ENCODE data around the gene TSPAN18.

Gene TSPAN18, protein sequence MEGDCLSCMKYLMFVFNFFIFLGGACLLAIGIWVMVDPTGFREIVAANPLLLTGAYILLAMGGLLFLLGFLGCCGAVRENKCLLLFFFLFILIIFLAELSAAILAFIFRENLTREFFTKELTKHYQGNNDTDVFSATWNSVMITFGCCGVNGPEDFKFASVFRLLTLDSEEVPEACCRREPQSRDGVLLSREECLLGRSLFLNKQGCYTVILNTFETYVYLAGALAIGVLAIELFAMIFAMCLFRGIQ

DNA sequence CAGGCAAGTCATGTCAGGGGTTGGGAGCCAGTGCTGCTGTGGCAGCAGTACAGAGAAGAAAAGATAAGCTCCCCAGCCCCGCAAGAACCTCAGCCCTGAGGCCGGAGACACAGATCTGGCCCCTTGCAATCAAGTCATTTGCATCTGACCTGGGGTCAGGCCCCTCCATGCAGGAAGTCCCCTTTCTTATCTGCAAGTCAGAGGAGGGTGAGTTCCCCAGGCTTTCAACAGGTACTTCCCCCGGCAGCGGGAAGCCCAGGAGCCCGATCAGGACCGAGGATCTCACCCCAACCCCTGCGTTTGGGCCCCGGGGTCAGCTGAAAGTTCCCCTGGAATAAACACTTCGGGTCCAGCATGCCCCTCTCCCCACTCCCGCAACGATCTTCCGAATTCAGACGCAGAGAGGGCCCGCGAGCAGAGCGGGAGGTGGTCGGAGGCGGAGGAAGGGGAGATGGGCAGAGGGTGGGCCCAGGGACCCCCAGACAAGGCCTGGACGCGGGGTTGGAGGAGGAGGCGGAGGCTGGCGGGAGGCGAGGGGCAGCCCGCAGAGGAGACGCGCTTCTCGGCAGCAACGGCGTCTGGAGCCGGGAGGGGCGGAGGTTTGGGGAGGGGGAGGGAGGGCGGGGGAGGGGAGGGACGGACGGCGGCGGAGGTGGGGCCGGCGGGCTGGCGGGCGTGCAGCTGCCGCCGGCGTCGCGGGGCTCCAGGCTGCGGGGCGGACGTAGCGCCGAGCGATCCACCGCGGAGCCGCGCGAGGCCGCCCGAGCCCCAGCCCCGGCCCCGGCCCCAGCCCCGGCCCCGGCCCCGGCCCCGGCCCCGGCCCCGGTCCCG is at the start of gene TSPAN18:
TSS of gene TSPAN18 (plus strand) at position 680 of the 831 bp plus-strand sequence. CDS start 179,455 bp downstream, outside the sequence.
- no peak for DNase-seq (ENCODE audit: low read depth, low spot score)

DNA sequence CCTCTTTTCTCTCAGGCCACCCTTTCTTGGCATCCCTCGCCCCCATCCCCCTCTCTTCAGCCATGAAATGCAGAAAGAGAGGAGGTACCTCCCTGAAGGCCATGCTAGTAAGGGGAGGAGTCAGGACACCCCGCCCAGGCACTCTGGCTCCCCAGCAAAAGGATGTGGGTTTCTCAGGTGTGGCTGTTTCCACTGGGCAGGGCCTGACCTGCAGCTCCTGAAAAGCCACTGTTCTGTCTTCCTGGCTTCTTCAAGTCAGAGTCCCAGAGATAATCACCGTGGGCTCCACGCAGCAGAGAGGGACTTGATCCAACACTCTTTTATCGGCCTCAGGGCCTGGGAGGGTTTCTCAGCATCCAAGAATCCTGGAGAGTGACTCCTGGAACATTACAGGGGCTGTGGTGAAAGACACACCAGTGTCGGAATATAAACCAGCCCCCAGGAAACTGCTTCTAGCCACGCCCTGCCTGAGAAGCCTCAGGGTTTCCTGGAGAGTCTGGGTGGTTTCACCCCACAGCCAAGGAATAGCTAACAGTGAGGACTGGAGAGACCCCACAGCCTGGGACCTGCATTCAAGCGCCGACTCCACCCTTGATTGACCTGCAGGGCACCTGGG is 45.7 kb upstream of the TSPAN18 start:
- no peak for DNase-seq (ENCODE audit: low read depth, low spot score)

DNA sequence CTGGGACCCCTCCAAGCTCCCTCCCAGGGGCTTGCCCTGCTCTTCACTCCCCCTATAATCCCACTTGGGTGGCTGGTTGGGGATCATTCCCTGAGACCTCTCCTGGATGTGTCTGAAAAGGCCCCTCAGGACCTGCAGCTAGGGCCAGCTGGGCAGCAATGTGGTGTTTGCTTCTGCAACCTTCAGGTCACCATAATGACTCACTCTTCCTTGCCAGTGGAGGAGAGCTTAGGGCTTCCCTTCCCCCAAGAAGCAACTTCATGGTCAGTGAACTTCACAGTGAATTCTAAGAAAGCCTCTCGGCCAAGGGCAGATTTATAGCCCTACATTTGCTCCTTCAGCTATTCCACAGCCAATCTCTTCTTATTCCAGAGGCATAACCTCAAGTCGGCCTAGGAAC is 45.1 kb upstream of the TSPAN18 start:
- DNase-seq (ENCODE audit: low read depth, low spot score), result no peak

DNA sequence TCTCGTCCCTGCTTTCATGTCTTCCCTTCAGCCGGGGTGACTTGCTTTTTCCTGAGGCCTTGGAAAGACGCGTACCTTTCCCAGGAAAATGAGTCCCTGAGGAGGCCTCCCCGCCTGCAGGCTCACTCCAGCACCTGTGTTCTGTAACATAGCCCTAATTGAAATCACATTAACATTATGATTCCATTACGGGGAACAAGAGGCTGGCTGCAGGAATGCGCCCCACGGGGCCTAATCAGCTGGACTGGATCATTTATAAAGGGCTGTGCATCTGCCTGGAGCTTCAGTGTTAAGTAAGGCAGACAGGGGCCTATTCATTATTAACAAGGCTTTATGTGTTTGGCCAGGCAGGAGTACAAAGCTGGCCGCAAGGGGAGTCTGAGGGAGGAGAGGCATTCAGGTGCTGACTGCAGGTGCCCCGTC is 41.9 kb upstream of the TSPAN18 start:
- DNase-seq (ENCODE audit: low read depth, low spot score), result no peak

DNA sequence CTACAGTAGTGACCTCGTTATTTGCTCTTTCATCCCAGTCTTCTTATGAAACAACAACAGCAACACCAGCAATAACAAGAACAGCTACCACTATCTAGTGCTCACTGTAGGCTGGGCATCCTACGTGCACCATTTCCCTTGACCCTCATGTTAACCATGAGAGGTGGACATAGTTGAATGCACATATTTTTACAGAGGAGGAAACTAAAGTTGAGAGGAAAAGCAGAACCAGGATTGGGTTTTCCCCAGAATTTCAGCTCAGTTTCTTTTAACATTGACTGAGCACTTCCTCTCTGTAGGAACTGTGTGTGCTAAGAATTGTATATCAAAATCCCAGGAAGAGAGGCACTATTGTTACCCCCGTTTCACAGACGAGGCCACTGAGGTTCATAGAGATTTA is 39.4 kb upstream of the TSPAN18 start:
- DNase-seq (ENCODE audit: low read depth, low spot score), result no peak

DNA sequence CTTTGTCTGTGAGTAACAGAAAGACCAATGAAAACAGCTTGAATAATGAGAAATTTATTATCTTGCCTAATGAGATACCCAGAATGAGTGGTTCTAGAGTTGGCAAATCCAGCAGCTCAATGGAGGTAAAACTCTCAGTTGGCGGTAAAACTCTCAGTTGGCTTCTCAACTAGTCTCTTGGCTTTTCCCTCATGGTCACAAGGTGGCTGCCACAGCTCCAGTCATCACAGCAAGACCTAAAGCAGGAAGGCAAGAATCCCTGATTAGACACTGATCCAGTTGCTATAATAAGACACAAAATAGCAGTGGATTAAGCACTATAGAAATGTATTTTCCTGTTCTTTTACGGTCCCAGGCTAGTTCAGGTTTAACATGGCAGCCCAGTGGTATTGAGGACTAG is 37.5 kb upstream of the TSPAN18 start:
- no peak for DNase-seq (ENCODE audit: low read depth, low spot score)

DNA sequence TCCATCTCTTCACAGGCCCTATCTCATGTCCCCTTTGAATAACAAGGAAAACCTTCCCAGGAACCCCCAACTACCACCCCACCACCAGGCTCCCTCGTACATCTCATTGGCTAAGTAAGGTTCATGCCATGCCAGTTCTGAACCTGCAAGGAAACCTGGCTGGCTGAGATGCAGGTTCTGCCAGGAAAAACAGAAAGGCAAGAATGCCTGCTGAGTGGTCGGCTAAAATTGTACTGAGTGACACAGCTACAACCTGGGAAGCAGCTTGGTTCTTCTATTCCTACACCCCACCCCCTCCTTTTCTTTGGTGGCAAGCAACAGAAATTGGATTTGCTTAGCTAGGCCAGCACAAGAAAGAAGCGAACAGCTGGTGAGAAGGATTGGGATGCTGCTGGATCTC is 36.1 kb upstream of the TSPAN18 start:
- DNase-seq (ENCODE audit: low read depth, low spot score), result no peak

DNA sequence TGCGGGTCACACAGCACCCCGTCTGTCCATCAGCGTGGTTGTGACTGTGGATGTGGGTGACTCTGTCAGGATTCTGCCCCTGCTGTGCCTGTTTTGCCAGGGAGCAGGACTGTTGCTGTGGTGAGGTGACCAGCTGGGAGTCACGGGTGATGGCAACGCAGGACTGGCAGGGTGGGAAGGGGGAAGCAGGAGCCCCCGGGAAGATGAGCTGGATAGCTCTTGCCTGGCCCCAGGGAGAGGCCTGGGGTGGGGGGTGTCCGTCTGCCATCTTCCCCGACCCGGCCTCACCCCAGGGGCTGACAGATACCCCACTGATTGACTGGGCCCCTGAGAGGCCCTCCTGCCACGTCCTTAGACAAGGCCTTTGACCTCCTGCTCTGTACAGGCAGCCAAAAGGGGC is 34.3 kb upstream of the TSPAN18 start:
- no peak for DNase-seq (ENCODE audit: low read depth, low spot score)

DNA sequence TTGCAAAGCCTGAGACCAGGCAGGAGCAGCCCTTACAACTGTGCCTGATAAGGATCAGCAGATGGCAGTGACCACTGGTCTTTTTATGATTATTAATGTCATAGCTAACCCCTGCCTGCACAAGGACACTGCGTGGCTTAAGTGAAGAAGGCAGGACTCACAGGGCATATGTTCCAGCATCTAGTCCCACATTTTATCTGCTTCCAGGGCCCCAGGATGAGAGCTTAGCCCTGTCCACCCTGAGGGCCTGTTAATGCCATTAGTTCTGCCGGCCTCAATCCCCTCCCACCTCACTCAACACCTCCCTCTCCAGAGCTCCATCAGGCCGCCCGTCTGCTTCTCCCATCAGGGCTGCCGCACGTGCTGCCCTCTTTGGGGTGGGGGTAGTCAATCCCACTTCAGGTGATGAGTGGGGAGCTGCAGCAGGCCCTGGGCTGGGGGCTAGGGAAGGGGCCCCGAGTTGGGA is 33.1 kb upstream of the TSPAN18 start:
- no peak for DNase-seq (ENCODE audit: low read depth, low spot score)

DNA sequence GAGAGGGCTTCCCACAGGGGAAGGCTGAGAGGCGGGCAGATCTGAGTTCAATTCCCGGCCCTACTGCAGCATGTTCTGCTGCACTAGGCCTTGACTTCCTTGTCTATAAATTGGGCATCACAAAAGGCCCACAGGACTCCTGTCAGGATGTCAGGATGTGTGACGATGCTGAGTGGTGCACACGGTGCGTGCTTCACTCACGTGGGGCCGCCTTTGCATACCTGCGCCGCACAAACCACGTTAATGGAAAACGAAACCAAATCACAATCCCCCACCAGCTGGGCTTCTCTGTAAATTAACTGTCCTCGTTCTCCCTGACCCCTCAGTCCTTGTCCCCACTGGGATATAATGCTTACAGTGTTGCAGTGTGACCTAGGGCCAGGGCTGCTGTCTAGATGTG is 32.3 kb upstream of the TSPAN18 start:
- DNase-seq (ENCODE audit: low read depth, low spot score), result no peak

DNA sequence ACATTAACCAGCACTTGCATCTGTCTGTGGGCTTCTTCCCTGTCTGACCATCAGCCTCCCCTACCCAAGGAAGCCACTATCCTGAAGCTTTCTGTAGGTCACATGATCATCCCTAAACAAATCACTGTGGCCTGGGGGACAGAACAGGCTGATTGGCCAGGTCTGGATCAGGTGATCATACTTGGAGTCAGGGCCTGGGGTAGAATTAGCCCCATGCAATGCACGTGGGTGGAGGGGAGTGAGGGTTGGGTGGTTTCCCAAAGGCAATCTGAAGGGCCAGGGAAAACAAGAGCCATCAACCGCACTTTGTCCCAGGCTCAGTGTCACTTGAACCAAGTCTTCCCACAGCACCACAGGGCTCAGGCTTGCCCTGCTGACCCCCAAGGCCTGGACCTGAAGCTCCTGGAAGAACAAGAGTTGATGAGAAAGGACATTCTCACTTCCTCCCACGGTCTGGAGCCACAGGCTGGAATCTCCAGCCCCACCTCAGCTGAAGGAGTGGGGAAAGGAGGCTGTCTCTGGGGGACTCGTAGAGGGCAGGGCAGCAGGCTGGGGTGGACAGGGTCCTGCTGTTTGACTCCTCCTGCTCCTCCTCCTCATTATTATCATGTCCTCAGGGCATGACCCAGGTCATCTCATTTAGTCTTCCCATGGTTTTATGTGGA is 31.5 kb upstream of the TSPAN18 start:
- no peak for DNase-seq (ENCODE audit: low read depth, low spot score)

DNA sequence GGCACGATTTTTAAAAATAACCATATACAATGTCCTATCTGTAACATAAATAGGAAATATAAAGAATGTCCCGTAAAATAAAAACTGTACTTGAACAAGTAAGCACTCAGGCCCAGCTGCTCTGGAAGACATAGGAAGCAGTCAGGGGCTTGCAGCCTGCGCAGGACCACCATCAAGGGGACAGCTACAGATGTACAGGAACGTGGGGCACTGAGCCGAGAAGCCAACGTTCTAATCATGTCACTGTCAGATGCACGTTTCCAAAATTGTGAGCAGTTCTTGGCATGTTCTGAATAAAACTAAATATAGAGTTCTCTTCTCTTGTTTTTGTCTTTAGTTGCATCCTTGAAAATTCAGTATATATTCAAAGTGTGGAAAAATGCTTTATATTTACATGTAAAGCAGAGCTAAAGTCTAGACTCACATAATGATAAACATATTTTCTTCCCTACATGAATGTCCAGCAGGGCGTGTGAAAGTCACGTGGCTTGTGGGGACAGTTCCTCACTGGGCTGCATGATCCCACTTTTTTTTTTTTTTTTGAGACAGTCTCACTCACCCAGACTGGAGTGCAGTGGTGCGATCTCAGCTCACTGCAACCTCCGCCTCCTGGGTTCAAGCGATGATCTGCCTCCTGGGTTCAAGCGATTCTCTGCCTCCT is 28.4 kb upstream of the TSPAN18 start:
- no peak for DNase-seq (ENCODE audit: low read depth, low spot score)

DNA sequence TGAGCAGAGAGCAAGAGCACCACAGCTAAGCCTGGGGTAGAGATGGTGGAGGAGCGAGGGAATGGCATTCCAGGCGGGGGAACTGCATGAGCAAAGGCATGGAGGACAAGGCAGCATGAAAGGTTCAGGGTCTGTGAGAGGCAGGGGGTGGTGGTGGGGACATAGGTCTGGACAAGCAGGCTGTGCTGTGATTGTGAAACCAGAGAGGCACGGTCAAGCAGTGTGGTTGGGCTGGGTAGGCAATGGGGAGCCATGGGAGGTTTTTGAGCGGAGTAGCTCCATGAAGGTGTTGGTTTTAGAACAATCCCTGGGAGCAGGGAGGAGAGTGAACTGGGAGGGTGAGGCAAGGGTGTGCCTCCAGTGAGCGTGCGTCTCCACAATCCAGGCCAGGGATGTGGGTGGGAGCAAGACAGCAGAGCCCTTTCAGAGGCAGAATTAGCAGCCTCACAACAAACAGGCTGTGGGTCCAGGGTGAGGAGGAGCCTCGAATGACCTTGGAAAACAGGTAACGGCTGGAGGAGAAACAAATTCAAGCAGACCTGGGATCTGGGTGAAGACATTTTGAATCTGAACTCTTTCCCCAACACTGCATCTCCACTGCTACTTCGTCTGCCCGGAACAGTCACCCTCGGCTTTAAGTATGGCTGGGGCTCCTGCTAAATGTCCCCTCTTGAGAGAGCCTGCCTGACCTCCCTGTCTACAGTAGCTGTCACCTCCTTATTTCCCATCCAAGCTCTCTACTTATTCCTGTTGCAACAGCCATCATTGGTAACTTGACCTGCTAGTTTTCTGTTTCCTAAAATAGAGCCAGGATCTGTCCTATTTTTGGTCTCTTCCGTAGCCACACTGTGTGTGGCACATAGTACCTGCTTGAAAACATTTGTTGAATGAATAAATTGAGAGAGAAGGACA is 27.0 kb upstream of the TSPAN18 start:
- no peak for DNase-seq (ENCODE audit: low read depth, low spot score)

DNA sequence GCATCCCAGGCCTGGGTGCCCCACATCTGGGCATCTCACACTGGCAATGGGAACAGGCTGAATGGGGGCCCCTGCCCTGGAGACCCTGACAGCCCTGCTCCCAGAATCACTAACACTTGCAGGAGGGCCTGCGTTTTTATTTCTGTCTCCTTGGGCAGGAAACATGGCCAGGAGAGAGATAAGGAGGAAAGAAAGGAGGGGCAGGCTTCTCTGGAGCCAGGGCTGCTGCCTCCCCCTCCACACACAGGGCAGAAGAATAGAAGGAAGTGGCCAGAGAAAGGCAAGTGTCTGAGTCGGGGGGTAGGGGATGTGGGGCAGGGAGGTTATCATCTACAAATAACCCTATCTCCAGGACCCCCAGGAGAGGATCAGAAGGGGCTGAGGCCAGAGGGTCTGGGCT is 25.5 kb upstream of the TSPAN18 start:
- DNase-seq (ENCODE audit: low read depth, low spot score), result no peak

DNA sequence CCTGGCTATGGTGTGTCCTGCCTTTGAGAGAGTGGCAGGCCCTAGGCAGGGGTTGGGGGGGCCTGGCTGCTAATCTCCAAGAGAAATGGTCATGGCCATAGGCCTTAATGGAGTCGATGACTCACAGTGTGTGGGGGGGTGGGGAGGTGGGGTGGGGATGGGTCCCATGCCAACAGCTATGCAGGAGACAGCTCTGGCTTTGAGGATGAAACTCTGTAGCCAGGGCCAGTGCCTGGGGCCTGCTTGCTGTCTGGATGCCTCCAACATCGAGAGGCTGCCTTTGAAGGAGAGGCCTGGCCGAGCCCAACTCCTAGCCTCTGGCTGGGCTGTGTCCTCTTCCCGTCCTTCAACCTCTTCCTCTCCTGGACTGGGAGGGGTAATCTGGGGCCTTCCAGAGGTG is 23.9 kb upstream of the TSPAN18 start:
- DNase-seq (ENCODE audit: low read depth, low spot score), result no peak

DNA sequence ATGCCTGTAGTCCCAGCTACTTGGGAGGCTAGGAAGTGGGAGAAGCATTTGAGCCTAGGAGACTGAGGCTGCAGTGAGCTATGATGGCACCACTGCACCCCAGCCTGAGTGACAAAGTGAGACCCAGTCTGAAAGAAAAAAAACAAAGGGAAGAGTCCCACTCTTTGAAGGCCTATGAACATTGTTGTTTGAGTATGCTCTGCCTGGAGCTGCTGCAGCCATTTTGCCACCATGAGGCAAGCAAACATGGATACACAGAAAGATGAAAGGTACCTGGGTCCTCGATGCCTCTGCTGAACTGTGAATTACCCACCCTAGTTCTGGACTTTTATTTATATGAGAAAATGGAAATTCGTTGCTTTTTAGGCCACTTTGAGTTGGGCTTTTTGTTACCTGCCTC is 19.7 kb upstream of the TSPAN18 start:
- no peak for DNase-seq (ENCODE audit: low read depth, low spot score)

DNA sequence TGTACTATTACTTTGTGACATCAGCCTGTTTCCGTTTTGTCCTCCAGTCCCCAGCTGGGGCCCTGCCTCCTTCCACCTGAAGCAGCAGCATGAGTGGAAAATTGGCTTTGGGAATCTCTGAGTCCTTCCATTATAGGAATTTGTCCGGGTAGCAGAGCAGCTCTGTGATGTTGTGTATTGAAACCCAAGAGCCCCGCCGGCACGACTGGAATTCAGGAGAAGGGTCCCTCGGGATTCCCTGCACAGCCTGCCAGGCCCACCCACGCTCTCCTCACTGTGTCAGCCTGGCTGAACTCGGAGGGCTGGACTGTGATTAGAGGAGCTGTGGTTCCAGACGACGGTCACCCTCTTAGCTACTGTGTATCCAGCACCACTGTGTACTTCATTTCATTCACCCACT is 18.8 kb upstream of the TSPAN18 start:
- DNase-seq (ENCODE audit: low read depth, low spot score), result no peak

DNA sequence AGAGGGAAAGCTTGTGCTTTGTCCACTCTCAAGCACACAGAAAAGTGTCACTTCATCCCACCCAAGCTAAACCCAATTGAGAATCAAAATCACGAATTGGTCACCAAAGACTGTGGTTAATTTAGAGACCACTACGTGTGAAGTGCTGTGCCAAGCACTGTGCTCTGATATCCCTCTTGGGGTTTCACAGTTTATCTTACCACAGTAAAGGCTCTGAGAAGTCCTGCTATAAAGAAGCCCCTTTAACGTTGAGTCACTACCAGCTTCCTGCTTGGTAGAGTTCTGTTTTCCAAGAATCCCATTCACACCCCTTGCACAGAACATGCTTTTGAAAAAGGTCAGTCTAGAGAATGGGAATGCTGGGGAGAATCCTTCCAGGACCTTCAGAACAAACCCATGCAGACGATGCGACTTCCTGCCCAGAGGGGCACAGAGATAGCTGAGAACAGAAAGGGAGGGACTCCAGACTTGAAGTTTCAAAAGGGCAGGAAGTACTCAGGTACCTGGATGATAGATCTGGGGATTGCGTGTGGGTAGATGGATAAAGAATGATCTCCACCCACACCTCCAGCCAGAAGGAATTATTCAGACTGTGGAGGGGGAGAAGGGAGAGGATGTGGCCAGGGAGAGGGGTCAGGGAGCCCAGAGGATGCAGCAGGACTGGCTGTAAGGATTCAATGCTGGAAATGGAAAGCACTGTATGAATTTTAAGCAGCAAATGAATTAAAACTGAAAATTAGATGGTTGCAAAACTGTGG is 18.1 kb upstream of the TSPAN18 start:
- no peak for DNase-seq (ENCODE audit: low read depth, low spot score)

DNA sequence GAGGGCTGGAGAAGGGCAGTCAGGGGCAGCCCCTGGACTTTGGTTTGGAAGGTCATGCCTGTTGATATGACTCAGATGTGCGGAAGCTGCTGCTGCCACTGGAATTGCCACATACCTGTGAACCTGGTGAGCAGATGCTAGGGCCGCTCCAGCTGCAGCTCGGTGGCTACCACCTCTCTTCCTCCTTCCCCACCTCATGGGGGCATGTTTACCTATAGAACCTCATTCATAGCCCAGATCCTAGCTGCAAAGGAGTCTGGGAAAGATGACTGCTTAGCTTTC is 17.5 kb upstream of the TSPAN18 start:
- no peak for DNase-seq (ENCODE audit: low read depth, low spot score)

DNA sequence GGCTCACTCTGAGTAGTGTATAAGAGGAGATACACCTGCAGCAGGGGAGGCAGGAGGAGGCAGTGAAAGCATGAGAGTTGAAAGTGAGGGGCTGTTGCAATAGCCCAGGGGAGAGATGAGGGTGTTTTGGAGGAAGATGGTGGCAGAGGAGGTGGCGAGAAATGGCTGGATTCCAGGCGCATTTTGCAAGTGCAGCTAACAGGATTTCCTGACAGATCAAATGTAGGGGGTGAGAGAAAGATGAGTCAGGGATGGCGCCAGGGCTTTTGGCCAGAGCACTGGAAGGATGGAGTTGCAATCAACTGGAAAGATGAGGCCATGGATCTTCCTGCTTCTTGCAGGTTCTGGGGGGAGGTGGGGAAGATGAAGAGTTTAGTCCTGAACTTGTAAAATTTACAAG is 16.8 kb upstream of the TSPAN18 start:
- no peak for DNase-seq (ENCODE audit: low read depth, low spot score)
